Kidney (tissue), 14 donors: Measurements from ENCODE around the gene F5. TPM values are rescaled to one million over a fixed set of nuclear protein-coding genes. Genes with fewer than 3 reads are reported as not detected.

Source experiments
- DNase-seq, 5 donors: peaks; one replicate each; pipeline ENCODE4 v3.0.0-alpha.2; 2013 to 2020
- FAIRE-seq: peaks from 2 replicates; lab custom pipeline; 2012; peaks lifted over from hg19 to GRCh38; lab: Jason Lieb, UNC
- H3K27ac ChIP-seq, 2 donors: one replicate each; pipeline ENCODE4 v1.7.0; 2013; ENCODE audit warnings: low read depth in 2 of 2, low read length in 2 of 2, inconsistent platforms in 1 of 2
- H3K27me3 ChIP-seq: one replicate; pipeline ENCODE4 v1.7.1; 2013; ENCODE audit warnings: low read length, inconsistent platforms; ENCODE audit not compliant: control insufficient read depth, insufficient read depth
- H3K36me3 ChIP-seq, 3 donors: one replicate each; pipeline versions ENCODE4 v1.7.0 to v1.7.1; 2013; ENCODE audit warnings: low read length in 3 of 3, control low read depth in 1 of 3, inconsistent platforms in 1 of 3; ENCODE audit not compliant: insufficient read depth in 3 of 3, control insufficient read depth in 2 of 3
- H3K4me1 ChIP-seq, 3 donors: one replicate each; pipeline versions ENCODE4 v1.7.0 to v1.7.1; 2013; ENCODE audit warnings: low read length in 3 of 3, inconsistent platforms in 1 of 3, low read depth in 1 of 3; ENCODE audit not compliant: control insufficient read depth in 2 of 3, insufficient read depth in 2 of 3
- H3K4me3 ChIP-seq, 3 donors: one replicate each; pipeline versions ENCODE4 v1.7.0 to v1.8.1; 2013; ENCODE audit warnings: low read length in 3 of 3, control low read depth in 1 of 3, inconsistent platforms in 1 of 3
- H3K9ac ChIP-seq, 3 donors: one replicate each; pipeline versions ENCODE4 v1.7.0 to v1.7.1; 2013; ENCODE audit warnings: low read length in 3 of 3, control low read depth in 1 of 3, inconsistent platforms in 1 of 3
- H3K9me3 ChIP-seq, 3 donors: one replicate each; pipeline versions ENCODE4 v1.7.0 to v1.7.1; 2013; ENCODE audit warnings: low read length in 3 of 3, control low read depth in 1 of 3, inconsistent platforms in 1 of 3; ENCODE audit not compliant: control insufficient read depth in 2 of 3, insufficient read depth in 1 of 3
- CTCF ChIP-seq: IDR thresholded peaks from 3 replicates; pipeline ENCODE4 v1.5.1; 2012; ENCODE audit warnings: mild to moderate bottlenecking, moderate library complexity, borderline replicate concordance; ENCODE audit not compliant: insufficient read depth; ENCODE audit errors: extremely low read depth
- intact Hi-C: fragments of 100-400 bp; cut with DNase I; formaldehyde crosslinking; loops from one replicate; pipeline ENCODE4 v1.11.1; 2022
- polyA plus RNA-seq: library from polyadenylated mRNA; stranded (reverse); fragments of 350-450 nt; fragmentation: Illumina TruSeq; extraction: RNeasy Lipid Tissue Mini Kit (QIAGEN cat#74804); gene quantifications from one replicate; pipeline ENCODE4 v1.2.3, GENCODE V29; 2014; ENCODE audit warnings: low read depth, low replicate concordance; ENCODE audit not compliant: insufficient read depth
- total RNA-seq: library from RNA; stranded (reverse); fragmentation: NEBNext Ultra II Directional; extraction: Animal tissue kit (Norgen Biotek cat#: 25700); gene quantifications from one replicate; pipeline ENCODE4 v1.2.1, GENCODE V29; 2021
- donor health status: control.
- donor health status: control.
- donor health status: control.
- donor health status: control.
- donor health status: control.
- donor health status: DM: yes; HTN: yes; CAD: no.
- donor health status: Normal renal cell carcinoma (clear cell type).

Gene F5
- total and polyA plus RNA-seq, 2 donors from 2014 or later = 3.8 to 5.1 TPM

GRCh38 chr1:169604781-169605560, 18.7 kb upstream of the F5 start:
- no peaks in the 10 kb centered on the region for H3K4me1 ChIP-seq
- no peak for TF ChIP-seq CTCF
- FAIRE-seq (no peak), DNase-seq (no peak)
- no peaks in the 10 kb centered on the region for H3K36me3 ChIP-seq
- H3K4me3 ChIP-seq = no peak overlapping the region
- H3K27me3 ChIP-seq = no peaks in the 10 kb centered on the region
- H3K9ac ChIP-seq = no peak overlapping the region
- intact Hi-C loops = loop anchor here (10.0 kb wide), 1 partner anchor 90 kb away; no protein-coding TSS in a partner anchor
- H3K27ac ChIP-seq = no peak overlapping the region
- H3K9me3 ChIP-seq = no peaks in the 10 kb centered on the region

GRCh38 chr1:169601096-169601881, 15.0 kb upstream of the F5 start:
- Histone ChIP-seq H3K4me3 (no peak overlapping the region), H3K4me1 (no peaks in the 10 kb centered on the region), H3K9ac (no peak overlapping the region), H3K27ac (no peak overlapping the region), H3K36me3 (no peaks in the 10 kb centered on the region), H3K27me3 (no peaks in the 10 kb centered on the region), H3K9me3 (no peaks in the 10 kb centered on the region)
- DNase-seq (peak in 1 of 5 donors; percentile 29), FAIRE-seq (no peak)
- TF ChIP-seq CTCF = peak; percentile 43
- intact Hi-C loops = loop anchor here (10.0 kb wide), 1 partner anchor 94 kb away; no protein-coding TSS in a partner anchor

GRCh38 chr1:169595764-169596711, 9.8 kb upstream of the F5 start:
- Histone ChIP-seq H3K4me3 (no peak overlapping the region), H3K27me3 (no peaks in the 10 kb centered on the region), H3K9ac (no peak overlapping the region), H3K9me3 (no peaks in the 10 kb centered on the region), H3K4me1 (no peaks in the 10 kb centered on the region), H3K27ac (no peak overlapping the region), H3K36me3 (no peaks in the 10 kb centered on the region)
- DNase-seq (peak in 4 of 5 donors; percentile 47 to 77 (median 63)), FAIRE-seq (no peak)
- intact Hi-C loops = no loop called here
- TF ChIP-seq CTCF = no peak
